HepG2 (cell line): ENCODE data around the gene ADIPOR2. TPM values are rescaled to one million over a fixed set of nuclear protein-coding genes. Genes with fewer than 3 reads are reported as not detected.

Experiments
- NCOA5 ChIP-seq: sonication (generic); formaldehyde crosslinking; IDR thresholded peaks from 2 replicates; pipeline ENCODE4 v1.4.0; 2020; ENCODE audit warnings: missing genetic modification reagents
- PLRG1 ChIP-seq: fragments of 450-650 bp; conservative IDR thresholded peaks from 2 replicates; pipeline ENCODE4 v1.6.1; 2016
- PPARG ChIP-seq: conservative IDR thresholded peaks from 2 replicates; pipeline ENCODE4 v1.6.1; 2016; ENCODE audit warnings: missing biosample characterization, missing genetic modification reagents
- SIX1 ChIP-seq: sonication (generic); formaldehyde crosslinking; IDR thresholded peaks from 2 replicates; pipeline ENCODE4 v1.4.0; 2020; ENCODE audit warnings: missing genetic modification reagents, borderline replicate concordance
- TRIM24 ChIP-seq: sonication (generic); formaldehyde crosslinking; IDR thresholded peaks from 2 replicates; pipeline ENCODE4 v1.8.0; 2022; ENCODE audit warnings: mild to moderate bottlenecking, missing genetic modification reagents
- ZFX ChIP-seq: sonication (generic); formaldehyde crosslinking; IDR thresholded peaks from 2 replicates; pipeline ENCODE4 v1.4.0; 2020; ENCODE audit warnings: mild to moderate bottlenecking, low read depth, missing genetic modification reagents, moderate library complexity
- ZNF546 ChIP-seq: sonication (generic); formaldehyde crosslinking; conservative IDR thresholded peaks from 2 replicates; pipeline ENCODE4 v1.8.1; 2023; ENCODE audit warnings: mild to moderate bottlenecking, missing genetic modification reagents
- ZNF557 ChIP-seq: sonication (generic); formaldehyde crosslinking; IDR thresholded peaks from 2 replicates; pipeline ENCODE4 v1.4.0; 2020; ENCODE audit warnings: missing genetic modification reagents
- ZNF772 ChIP-seq: sonication (generic); formaldehyde crosslinking; IDR thresholded peaks from 2 replicates; pipeline ENCODE4 v1.5.0; 2020; ENCODE audit warnings: mild to moderate bottlenecking, missing genetic modification reagents
- ZNF776 ChIP-seq: sonication (generic); formaldehyde crosslinking; IDR thresholded peaks from 2 replicates; pipeline ENCODE4 v1.4.0; 2020; ENCODE audit warnings: mild to moderate bottlenecking, missing genetic modification reagents
- polyA plus RNA-seq, 8 experiments: library from polyadenylated mRNA; depleted of rRNA in 3 of 8; stranded (reverse) in 7 of 8; unstranded in 1 of 8; fragments of >200 nt; fragmentation: Illumina TruSeq in 4 of 8; extraction: Trizol in 4 of 8; gene quantifications; 2 replicates each; pipeline versions ENCODE4 v1.2.1 to v1.2.3, GENCODE V29; 2011 to 2016; ENCODE audit warnings: low read depth in 4 of 8, missing spikeins in 1 of 8, mixed read lengths in 1 of 8; ENCODE audit not compliant: insufficient read depth in 1 of 8
- total RNA-seq, 5 experiments: library from RNA; depleted of rRNA; stranded (reverse); fragments of >200 nt; fragmentation: Illumina TruSeq; extraction: Trizol; gene quantifications; 2 replicates each; pipeline ENCODE4 v1.2.3, GENCODE V29; 2016; ENCODE audit warnings: low read depth in 1 of 5
- TF ChIP-seq, protein P1 (sequence below): IDR thresholded peaks from 2 replicates; pipeline ENCODE4 v1.6.1; 2016; ENCODE audit warnings: missing compliant biosample characterization, missing genetic modification reagents, borderline replicate concordance
- TF ChIP-seq, protein P2 (sequence below): sonication (generic); formaldehyde crosslinking; IDR thresholded peaks from 2 replicates; pipeline ENCODE4 v1.5.1; 2020; ENCODE audit warnings: missing genetic modification reagents, mild to moderate bottlenecking, borderline replicate concordance
- TF ChIP-seq, protein P3 (sequence below): sonication (generic); formaldehyde crosslinking; conservative IDR thresholded peaks from 2 replicates; pipeline ENCODE4 v1.8.1; 2023; ENCODE audit warnings: missing genetic modification reagents
- TF ChIP-seq, protein P4 (sequence below): sonication (generic); formaldehyde crosslinking; conservative IDR thresholded peaks from 2 replicates; pipeline ENCODE4 v1.8.0; 2022; ENCODE audit warnings: missing genetic modification reagents
- TF ChIP-seq, protein P5 (sequence below): IDR thresholded peaks from 2 replicates; pipeline ENCODE4 v1.6.1; 2016; ENCODE audit warnings: missing compliant biosample characterization, missing genetic modification reagents, borderline replicate concordance
- TF ChIP-seq, protein P6 (sequence below): sonication (generic); formaldehyde crosslinking; IDR thresholded peaks from 2 replicates; pipeline ENCODE4 v1.5.0; 2020; ENCODE audit warnings: mild to moderate bottlenecking, missing genetic modification reagents
- TF ChIP-seq, protein P7 (sequence below): sonication (generic); formaldehyde crosslinking; IDR thresholded peaks from 2 replicates; pipeline ENCODE4 v1.4.0; 2020; ENCODE audit warnings: low read depth, mild to moderate bottlenecking, missing genetic modification reagents

The ADIPOR2 gene
- total and polyA plus RNA-seq, 2 of the 13 experiments (the other 11 are each of a cell fraction or from before 2014, with no cell fraction given): 35.2 to 52.2 TPM

DNA sequence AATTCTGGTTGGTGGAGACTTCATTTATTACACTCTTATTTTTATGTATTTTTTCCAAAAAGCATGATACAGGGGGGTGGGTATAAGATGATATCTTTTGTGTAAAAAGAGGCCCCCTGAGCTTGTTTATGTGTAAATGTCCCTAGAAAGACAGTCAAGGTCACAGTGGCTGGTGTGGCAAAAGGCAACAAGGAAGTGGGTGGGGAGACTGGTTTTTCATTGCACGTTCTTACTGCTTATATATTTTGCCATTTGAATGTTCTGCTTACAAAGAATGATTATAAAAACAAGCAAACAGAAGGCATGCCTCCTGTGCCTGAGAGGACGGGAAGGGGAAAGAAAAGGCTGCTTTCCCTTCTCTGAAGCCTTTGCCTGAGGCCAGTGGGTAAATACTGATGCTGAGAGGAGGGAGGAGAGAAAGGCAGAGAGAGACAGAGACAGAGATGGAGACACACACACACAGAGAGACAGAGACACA lies 24.1 kb upstream of the ADIPOR2 start (continued):
- TF ChIP-seq ZNF772 (CRISPR knock-in tag) (no peak), NCOA5 (CRISPR knock-in tag) (no peak), ZFX (CRISPR knock-in tag) (no peak), TRIM24 (CRISPR knock-in tag) (no peak), SIX1 (CRISPR knock-in tag) (no peak), PLRG1 (no peak), ZNF557 (CRISPR knock-in tag) (no peak), PPARG (peak; percentile 78; the same call in 1 of the 2 replicates), ZNF776 (no peak), ZNF546 (no peak)
- TF ChIP-seq, protein P1, sequence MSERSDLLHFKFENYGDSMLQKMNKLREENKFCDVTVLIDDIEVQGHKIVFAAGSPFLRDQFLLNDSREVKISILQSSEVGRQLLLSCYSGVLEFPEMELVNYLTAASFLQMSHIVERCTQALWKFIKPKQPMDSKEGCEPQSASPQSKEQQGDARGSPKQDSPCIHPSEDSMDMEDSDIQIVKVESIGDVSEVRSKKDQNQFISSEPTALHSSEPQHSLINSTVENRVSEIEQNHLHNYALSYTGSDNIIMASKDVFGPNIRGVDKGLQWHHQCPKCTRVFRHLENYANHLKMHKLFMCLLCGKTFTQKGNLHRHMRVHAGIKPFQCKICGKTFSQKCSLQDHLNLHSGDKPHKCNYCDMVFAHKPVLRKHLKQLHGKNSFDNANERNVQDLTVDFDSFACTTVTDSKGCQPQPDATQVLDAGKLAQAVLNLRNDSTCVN (CRISPR knock-in tag): no peak
- TF ChIP-seq, protein P2, sequence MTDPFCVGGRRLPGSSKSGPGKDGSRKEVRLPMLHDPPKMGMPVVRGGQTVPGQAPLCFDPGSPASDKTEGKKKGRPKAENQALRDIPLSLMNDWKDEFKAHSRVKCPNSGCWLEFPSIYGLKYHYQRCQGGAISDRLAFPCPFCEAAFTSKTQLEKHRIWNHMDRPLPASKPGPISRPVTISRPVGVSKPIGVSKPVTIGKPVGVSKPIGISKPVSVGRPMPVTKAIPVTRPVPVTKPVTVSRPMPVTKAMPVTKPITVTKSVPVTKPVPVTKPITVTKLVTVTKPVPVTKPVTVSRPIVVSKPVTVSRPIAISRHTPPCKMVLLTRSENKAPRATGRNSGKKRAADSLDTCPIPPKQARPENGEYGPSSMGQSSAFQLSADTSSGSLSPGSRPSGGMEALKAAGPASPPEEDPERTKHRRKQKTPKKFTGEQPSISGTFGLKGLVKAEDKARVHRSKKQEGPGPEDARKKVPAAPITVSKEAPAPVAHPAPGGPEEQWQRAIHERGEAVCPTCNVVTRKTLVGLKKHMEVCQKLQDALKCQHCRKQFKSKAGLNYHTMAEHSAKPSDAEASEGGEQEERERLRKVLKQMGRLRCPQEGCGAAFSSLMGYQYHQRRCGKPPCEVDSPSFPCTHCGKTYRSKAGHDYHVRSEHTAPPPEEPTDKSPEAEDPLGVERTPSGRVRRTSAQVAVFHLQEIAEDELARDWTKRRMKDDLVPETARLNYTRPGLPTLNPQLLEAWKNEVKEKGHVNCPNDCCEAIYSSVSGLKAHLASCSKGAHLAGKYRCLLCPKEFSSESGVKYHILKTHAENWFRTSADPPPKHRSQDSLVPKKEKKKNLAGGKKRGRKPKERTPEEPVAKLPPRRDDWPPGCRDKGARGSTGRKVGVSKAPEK: 0 out of 2 replicates have a peak, but pooled peaks have one; percentile 26
- TF ChIP-seq, protein P3, sequence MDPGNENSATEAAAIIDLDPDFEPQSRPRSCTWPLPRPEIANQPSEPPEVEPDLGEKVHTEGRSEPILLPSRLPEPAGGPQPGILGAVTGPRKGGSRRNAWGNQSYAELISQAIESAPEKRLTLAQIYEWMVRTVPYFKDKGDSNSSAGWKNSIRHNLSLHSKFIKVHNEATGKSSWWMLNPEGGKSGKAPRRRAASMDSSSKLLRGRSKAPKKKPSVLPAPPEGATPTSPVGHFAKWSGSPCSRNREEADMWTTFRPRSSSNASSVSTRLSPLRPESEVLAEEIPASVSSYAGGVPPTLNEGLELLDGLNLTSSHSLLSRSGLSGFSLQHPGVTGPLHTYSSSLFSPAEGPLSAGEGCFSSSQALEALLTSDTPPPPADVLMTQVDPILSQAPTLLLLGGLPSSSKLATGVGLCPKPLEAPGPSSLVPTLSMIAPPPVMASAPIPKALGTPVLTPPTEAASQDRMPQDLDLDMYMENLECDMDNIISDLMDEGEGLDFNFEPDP (CRISPR knock-in tag): no peak
- TF ChIP-seq, protein P4, sequence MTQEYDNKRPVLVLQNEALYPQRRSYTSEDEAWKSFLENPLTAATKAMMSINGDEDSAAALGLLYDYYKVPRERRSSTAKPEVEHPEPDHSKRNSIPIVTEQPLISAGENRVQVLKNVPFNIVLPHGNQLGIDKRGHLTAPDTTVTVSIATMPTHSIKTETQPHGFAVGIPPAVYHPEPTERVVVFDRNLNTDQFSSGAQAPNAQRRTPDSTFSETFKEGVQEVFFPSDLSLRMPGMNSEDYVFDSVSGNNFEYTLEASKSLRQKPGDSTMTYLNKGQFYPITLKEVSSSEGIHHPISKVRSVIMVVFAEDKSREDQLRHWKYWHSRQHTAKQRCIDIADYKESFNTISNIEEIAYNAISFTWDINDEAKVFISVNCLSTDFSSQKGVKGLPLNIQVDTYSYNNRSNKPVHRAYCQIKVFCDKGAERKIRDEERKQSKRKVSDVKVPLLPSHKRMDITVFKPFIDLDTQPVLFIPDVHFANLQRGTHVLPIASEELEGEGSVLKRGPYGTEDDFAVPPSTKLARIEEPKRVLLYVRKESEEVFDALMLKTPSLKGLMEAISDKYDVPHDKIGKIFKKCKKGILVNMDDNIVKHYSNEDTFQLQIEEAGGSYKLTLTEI (CRISPR knock-in tag): no peak
- TF ChIP-seq, protein P5, sequence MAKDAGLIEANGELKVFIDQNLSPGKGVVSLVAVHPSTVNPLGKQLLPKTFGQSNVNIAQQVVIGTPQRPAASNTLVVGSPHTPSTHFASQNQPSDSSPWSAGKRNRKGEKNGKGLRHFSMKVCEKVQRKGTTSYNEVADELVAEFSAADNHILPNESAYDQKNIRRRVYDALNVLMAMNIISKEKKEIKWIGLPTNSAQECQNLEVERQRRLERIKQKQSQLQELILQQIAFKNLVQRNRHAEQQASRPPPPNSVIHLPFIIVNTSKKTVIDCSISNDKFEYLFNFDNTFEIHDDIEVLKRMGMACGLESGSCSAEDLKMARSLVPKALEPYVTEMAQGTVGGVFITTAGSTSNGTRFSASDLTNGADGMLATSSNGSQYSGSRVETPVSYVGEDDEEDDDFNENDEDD (CRISPR knock-in tag): no peak
- TF ChIP-seq, protein P6, sequence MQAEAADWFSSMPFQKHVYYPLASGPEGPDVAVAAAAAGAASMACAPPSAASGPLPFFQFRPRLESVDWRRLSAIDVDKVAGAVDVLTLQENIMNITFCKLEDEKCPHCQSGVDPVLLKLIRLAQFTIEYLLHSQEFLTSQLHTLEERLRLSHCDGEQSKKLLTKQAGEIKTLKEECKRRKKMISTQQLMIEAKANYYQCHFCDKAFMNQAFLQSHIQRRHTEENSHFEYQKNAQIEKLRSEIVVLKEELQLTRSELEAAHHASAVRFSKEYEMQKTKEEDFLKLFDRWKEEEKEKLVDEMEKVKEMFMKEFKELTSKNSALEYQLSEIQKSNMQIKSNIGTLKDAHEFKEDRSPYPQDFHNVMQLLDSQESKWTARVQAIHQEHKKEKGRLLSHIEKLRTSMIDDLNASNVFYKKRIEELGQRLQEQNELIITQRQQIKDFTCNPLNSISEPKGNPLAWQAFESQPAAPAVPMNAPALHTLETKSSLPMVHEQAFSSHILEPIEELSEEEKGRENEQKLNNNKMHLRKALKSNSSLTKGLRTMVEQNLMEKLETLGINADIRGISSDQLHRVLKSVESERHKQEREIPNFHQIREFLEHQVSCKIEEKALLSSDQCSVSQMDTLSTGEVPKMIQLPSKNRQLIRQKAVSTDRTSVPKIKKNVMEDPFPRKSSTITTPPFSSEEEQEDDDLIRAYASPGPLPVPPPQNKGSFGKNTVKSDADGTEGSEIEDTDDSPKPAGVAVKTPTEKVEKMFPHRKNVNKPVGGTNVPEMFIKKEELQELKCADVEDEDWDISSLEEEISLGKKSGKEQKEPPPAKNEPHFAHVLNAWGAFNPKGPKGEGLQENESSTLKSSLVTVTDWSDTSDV: no peak
- TF ChIP-seq, protein P7, sequence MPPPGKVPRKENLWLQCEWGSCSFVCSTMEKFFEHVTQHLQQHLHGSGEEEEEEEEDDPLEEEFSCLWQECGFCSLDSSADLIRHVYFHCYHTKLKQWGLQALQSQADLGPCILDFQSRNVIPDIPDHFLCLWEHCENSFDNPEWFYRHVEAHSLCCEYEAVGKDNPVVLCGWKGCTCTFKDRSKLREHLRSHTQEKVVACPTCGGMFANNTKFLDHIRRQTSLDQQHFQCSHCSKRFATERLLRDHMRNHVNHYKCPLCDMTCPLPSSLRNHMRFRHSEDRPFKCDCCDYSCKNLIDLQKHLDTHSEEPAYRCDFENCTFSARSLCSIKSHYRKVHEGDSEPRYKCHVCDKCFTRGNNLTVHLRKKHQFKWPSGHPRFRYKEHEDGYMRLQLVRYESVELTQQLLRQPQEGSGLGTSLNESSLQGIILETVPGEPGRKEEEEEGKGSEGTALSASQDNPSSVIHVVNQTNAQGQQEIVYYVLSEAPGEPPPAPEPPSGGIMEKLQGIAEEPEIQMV (CRISPR knock-in tag): no peak
